ENCODE measurements around the gene SNTG2.

GRCh38 chr2:1265454-1265853, 314.8 kb downstream of the SNTG2 start:
- TF ChIP-seq CTCF (IDR thresholded peaks at IDR 0.05) (no peak), POLR2A (IDR thresholded peaks at IDR 0.05) (no peak)
